ENCODE measurements around the gene FAM234B. TPM values are rescaled to one million over a fixed set of nuclear protein-coding genes. Genes with fewer than 3 reads are reported as not detected.

FAM234B gene
- total RNA-seq, 1 experiment from 2014 or later: 25.9 TPM

DNA sequence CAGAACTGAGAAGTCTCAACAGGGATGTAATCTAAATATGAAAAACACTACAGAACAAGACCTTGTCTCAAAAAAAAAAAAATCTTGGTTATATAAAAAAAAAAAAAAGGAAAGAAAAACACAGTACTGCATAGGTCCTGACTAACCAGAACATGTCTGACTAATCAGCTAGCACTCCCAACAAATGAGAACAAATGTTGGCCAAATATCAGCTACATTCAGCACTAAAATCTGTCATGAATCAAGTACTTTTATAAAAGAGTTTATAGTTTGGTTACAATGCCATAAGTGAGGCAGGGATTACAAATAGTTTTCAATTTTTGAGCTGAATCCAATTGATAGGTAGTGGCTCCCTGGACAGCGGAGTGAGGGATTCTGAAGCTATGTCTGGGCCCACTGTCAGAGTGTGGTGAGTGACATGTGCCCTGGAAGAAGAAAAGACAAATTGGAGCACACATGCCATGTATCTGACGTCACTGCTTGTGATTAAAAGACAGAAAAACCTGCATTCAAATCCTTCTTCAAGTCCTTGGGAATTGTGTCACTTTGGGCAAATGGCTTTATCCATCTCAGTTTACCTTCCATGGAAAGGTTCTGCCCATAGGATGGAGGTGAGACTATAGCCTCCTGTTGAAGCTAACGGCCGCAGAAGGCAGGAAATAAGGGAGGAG lies 5.6 kb upstream of the FAM234B start (continued):
- TF ChIP-seq, protein P1, sequence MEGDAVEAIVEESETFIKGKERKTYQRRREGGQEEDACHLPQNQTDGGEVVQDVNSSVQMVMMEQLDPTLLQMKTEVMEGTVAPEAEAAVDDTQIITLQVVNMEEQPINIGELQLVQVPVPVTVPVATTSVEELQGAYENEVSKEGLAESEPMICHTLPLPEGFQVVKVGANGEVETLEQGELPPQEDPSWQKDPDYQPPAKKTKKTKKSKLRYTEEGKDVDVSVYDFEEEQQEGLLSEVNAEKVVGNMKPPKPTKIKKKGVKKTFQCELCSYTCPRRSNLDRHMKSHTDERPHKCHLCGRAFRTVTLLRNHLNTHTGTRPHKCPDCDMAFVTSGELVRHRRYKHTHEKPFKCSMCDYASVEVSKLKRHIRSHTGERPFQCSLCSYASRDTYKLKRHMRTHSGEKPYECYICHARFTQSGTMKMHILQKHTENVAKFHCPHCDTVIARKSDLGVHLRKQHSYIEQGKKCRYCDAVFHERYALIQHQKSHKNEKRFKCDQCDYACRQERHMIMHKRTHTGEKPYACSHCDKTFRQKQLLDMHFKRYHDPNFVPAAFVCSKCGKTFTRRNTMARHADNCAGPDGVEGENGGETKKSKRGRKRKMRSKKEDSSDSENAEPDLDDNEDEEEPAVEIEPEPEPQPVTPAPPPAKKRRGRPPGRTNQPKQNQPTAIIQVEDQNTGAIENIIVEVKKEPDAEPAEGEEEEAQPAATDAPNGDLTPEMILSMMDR (IDR thresholded peaks at IDR 0.05): no peak
- TF ChIP-seq NR2C2 (CRISPR knock-in tag; IDR thresholded peaks at IDR 0.05) (no peak), FOXJ3 (CRISPR knock-in tag; IDR thresholded peaks at IDR 0.05; ENCODE audit: borderline replicate concordance) (no peak), IRF2 (CRISPR knock-in tag; IDR thresholded peaks at IDR 0.05; ENCODE audit: borderline replicate concordance, low read depth) (no peak), TP53 (CRISPR knock-in tag; IDR thresholded peaks at IDR 0.05) (no peak), NR3C1 (CRISPR knock-in tag; conservative IDR thresholded peaks at IDR 0.05; ENCODE audit: low read depth) (no peak)
- TF ChIP-seq, protein P2, sequence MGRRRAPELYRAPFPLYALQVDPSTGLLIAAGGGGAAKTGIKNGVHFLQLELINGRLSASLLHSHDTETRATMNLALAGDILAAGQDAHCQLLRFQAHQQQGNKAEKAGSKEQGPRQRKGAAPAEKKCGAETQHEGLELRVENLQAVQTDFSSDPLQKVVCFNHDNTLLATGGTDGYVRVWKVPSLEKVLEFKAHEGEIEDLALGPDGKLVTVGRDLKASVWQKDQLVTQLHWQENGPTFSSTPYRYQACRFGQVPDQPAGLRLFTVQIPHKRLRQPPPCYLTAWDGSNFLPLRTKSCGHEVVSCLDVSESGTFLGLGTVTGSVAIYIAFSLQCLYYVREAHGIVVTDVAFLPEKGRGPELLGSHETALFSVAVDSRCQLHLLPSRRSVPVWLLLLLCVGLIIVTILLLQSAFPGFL (CRISPR knock-in tag; IDR thresholded peaks at IDR 0.05; ENCODE audit: borderline replicate concordance): no peak
- TF ChIP-seq, protein P3, sequence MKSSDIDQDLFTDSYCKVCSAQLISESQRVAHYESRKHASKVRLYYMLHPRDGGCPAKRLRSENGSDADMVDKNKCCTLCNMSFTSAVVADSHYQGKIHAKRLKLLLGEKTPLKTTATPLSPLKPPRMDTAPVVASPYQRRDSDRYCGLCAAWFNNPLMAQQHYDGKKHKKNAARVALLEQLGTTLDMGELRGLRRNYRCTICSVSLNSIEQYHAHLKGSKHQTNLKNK (CRISPR knock-in tag; IDR thresholded peaks at IDR 0.05): no peak
- TF ChIP-seq, protein P4, sequence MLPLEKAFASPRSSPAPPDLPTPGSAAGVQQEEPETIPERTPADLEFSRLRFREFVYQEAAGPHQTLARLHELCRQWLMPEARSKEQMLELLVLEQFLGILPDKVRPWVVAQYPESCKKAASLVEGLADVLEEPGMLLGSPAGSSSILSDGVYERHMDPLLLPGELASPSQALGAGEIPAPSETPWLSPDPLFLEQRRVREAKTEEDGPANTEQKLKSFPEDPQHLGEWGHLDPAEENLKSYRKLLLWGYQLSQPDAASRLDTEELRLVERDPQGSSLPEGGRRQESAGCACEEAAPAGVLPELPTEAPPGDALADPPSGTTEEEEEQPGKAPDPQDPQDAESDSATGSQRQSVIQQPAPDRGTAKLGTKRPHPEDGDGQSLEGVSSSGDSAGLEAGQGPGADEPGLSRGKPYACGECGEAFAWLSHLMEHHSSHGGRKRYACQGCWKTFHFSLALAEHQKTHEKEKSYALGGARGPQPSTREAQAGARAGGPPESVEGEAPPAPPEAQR (CRISPR knock-in tag; IDR thresholded peaks at IDR 0.05): no peak
- TF ChIP-seq, protein P5, sequence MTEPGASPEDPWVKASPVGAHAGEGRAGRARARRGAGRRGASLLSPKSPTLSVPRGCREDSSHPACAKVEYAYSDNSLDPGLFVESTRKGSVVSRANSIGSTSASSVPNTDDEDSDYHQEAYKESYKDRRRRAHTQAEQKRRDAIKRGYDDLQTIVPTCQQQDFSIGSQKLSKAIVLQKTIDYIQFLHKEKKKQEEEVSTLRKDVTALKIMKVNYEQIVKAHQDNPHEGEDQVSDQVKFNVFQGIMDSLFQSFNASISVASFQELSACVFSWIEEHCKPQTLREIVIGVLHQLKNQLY (CRISPR knock-in tag; IDR thresholded peaks at IDR 0.05): no peak
- TF ChIP-seq, protein P6, sequence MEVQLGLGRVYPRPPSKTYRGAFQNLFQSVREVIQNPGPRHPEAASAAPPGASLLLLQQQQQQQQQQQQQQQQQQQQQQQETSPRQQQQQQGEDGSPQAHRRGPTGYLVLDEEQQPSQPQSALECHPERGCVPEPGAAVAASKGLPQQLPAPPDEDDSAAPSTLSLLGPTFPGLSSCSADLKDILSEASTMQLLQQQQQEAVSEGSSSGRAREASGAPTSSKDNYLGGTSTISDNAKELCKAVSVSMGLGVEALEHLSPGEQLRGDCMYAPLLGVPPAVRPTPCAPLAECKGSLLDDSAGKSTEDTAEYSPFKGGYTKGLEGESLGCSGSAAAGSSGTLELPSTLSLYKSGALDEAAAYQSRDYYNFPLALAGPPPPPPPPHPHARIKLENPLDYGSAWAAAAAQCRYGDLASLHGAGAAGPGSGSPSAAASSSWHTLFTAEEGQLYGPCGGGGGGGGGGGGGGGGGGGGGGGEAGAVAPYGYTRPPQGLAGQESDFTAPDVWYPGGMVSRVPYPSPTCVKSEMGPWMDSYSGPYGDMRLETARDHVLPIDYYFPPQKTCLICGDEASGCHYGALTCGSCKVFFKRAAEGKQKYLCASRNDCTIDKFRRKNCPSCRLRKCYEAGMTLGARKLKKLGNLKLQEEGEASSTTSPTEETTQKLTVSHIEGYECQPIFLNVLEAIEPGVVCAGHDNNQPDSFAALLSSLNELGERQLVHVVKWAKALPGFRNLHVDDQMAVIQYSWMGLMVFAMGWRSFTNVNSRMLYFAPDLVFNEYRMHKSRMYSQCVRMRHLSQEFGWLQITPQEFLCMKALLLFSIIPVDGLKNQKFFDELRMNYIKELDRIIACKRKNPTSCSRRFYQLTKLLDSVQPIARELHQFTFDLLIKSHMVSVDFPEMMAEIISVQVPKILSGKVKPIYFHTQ (CRISPR knock-in tag; IDR thresholded peaks at IDR 0.05): no peak

DNA sequence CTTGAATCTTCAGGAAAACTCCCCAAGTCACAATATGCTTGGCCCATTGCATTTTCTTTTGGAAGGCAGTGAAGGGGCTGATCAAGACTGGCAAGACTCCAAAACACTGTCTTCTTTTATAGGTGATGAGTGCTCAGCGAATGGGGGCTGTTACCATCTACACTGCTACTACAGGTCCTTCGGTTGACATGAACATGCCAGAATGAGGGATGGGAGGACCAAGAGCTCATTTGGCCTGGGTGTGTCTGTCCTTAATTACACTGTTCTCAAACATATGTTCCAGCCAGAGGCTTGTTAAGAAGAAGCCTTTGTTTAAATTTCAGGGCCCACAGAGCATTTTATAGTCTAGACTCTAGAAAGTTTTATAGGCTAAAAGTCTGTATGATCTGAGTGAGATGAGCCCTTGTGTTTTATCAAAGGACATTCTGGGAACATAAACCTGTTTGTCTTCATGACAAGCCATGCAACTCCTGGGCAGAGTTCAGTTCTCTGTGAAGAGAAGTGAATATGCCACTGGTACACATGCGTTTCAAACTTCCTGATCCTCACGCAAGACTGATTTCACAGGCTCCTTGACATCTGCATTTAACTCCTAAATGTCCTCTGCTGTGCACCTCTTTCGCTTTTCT lies 4.7 kb upstream of the FAM234B start:
- no peak overlapping the region for H3K4me3 Mint-ChIP-seq
- no peak overlapping the region for H3K27ac Mint-ChIP-seq
- peaks cover 19% of the 10 kb centered on the region for H3K4me1 Mint-ChIP-seq
- H3K9me3 Mint-ChIP-seq: no peaks in the 10 kb centered on the region
- ATAC-seq (no peak), DNase-seq (ENCODE audit: low spot score) (no peak)
- CTCF ChIA-PET: interaction anchor here (0.6 to 1.8 kb wide), 4 partner anchors 34 to 173 kb away, joined by 4 to 5 read pairs (median 5); no protein-coding TSS in a partner anchor
- peaks cover 15% of the 10 kb centered on the region for H3K27me3 Mint-ChIP-seq (ENCODE audit: low read depth)
- no peaks in the 10 kb centered on the region for H3K36me3 Mint-ChIP-seq
- POLR2A ChIA-PET: no interaction called here
- no peak for TF ChIP-seq SP1 (CRISPR knock-in tag; conservative IDR thresholded peaks at IDR 0.05)
- TF ChIP-seq, protein P6 (CRISPR knock-in tag; IDR thresholded peaks at IDR 0.05): no peak
- TF ChIP-seq, protein P7, sequence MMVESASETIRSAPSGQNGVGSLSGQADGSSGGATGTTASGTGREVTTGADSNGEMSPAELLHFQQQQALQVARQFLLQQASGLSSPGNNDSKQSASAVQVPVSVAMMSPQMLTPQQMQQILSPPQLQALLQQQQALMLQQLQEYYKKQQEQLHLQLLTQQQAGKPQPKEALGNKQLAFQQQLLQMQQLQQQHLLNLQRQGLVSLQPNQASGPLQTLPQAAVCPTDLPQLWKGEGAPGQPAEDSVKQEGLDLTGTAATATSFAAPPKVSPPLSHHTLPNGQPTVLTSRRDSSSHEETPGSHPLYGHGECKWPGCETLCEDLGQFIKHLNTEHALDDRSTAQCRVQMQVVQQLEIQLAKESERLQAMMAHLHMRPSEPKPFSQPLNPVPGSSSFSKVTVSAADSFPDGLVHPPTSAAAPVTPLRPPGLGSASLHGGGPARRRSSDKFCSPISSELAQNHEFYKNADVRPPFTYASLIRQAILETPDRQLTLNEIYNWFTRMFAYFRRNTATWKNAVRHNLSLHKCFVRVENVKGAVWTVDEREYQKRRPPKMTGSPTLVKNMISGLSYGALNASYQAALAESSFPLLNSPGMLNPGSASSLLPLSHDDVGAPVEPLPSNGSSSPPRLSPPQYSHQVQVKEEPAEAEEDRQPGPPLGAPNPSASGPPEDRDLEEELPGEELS (CRISPR knock-in tag; IDR thresholded peaks at IDR 0.05): no peak
- no peak for TF ChIP-seq ZNF219 (CRISPR knock-in tag; IDR thresholded peaks at IDR 0.05; ENCODE audit: borderline replicate concordance)
- no peak for TF ChIP-seq MYBL2 (CRISPR knock-in tag; IDR thresholded peaks at IDR 0.05)
- TF ChIP-seq, protein P4 (CRISPR knock-in tag; IDR thresholded peaks at IDR 0.05): no peak
- no peak for TF ChIP-seq IRF2 (CRISPR knock-in tag; IDR thresholded peaks at IDR 0.05; ENCODE audit: borderline replicate concordance, low read depth)
- TF ChIP-seq TEAD1 (CRISPR knock-in tag; IDR thresholded peaks at IDR 0.05): no peak
- TF ChIP-seq, protein P2 (CRISPR knock-in tag; IDR thresholded peaks at IDR 0.05; ENCODE audit: borderline replicate concordance): no peak
- TF ChIP-seq TP53 (CRISPR knock-in tag; IDR thresholded peaks at IDR 0.05): no peak

Data from WTC11 (cell line).